Peyer's patch (tissue), 4 donors: Measurements from ENCODE around the gene ST8SIA3.

Experiments used
- CTCF ChIP-seq, 6 experiments: fragments of 450-650 bp in 4 of 6; fragments of 200-600 bp in 2 of 6; sonication (generic) in 1 of 6; IDR thresholded peaks; one replicate each; pipeline ENCODE4 v1.5.1; 2017 to 2019; ENCODE audit warnings: antibody characterized with exemption in 6 of 6, mild to moderate bottlenecking in 3 of 6, moderate library complexity in 1 of 6
- POLR2A ChIP-seq, 2 donors: fragments of 450-650 bp; IDR thresholded peaks; one replicate each; pipeline ENCODE4 v1.5.1; 2017; ENCODE audit warnings: antibody characterized with exemption in 2 of 2, mild to moderate bottlenecking in 2 of 2, moderate library complexity in 2 of 2

DNA sequence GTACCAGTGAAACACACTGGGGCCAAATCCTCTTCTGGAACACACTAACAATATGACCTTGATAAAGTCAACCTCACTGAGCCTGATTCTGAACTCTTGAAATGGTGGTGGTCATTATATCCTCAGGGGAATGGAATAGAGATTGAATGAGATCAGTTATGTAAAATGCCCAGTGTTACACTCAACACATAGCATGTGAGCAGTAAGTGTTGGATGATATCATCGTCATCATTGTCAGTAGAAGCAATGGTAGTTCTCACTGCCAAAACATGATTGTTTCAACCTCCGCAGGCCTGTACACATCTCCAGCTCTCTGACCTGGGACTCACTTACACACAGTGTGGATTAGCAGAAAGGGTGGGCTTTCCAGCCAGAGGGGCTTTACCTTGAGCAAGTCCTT lies 5.5 kb upstream of the ST8SIA3 start:
- no peak for TF ChIP-seq POLR2A (IDR thresholded peaks at IDR 0.05)
- TF ChIP-seq CTCF (IDR thresholded peaks at IDR 0.05): no peak
